H1 (cell line): ENCODE results near the gene PRPF31. TPM values are rescaled to one million over a fixed set of nuclear protein-coding genes. Genes with fewer than 3 reads are reported as not detected.

ENCODE experiments used
- CTCF ChIA-PET: fragments of 300-600 bp; sonication (Branson Sonifier 250); formaldehyde crosslinking; loops from one replicate; lab custom pipeline; 2021; ENCODE audit not compliant: partially characterized antibody; lab: Charles Lee
- POLR2A ChIA-PET: fragments of 300-600 bp; sonication (Branson Sonifier 250); formaldehyde crosslinking; loops from one replicate; lab custom pipeline; 2021; ENCODE audit warnings: inconsistent platforms; ENCODE audit not compliant: partially characterized antibody; lab: Charles Lee
- DNase-seq, 2 experiments: peaks; one replicate each; pipeline versions ENCODE4 v3.0.0 to v3.0.0-alpha.2; 2010 to 2022; ENCODE audit warnings: low spot score in 2 of 2, low read depth in 1 of 2, mixed read lengths in 1 of 2
- FAIRE-seq: peaks from 2 replicates; lab custom pipeline; 2011; peaks lifted over from hg19 to GRCh38; lab: Jason Lieb, UNC
- H2AFZ ChIP-seq: 2 replicates; pipeline ENCODE4 v1.8.1; 2012; ENCODE audit warnings: low read length, inconsistent platforms
- H2AK5ac ChIP-seq: 2 replicates; pipeline ENCODE4 v1.6.1; 2013; ENCODE audit warnings: low read depth, low read length
- H2BK120ac ChIP-seq: replicated peaks from 2 replicates; pipeline ENCODE3; 2013; ENCODE audit warnings: low read depth, low read length, inconsistent platforms
- H2BK12ac ChIP-seq: 2 replicates; pipeline ENCODE4 v1.6.1; 2013; ENCODE audit warnings: low read depth, low read length
- H2BK15ac ChIP-seq: 2 replicates; pipeline ENCODE4 v1.6.1; 2013; ENCODE audit warnings: low read length
- H2BK20ac ChIP-seq: 2 replicates; pipeline ENCODE4 v1.6.1; 2013; ENCODE audit warnings: low read length
- H2BK5ac ChIP-seq: 2 replicates; pipeline ENCODE4 v1.6.1; 2013; ENCODE audit warnings: low read depth, low read length
- H3K14ac ChIP-seq: 2 replicates; pipeline ENCODE4 v1.6.1; 2013; ENCODE audit warnings: inconsistent platforms; ENCODE audit not compliant: insufficient read length
- H3K18ac ChIP-seq: 2 replicates; pipeline ENCODE4 v1.6.1; 2013; ENCODE audit warnings: low read length; ENCODE audit errors: extremely low read depth
- H3K23ac ChIP-seq: 2 replicates; pipeline ENCODE4 v1.6.1; 2013; ENCODE audit warnings: inconsistent platforms; ENCODE audit not compliant: insufficient read length
- H3K23me2 ChIP-seq: 2 replicates; pipeline ENCODE4 v1.6.1; 2013; ENCODE audit warnings: low read depth, low read length
- H3K27ac ChIP-seq: 2 replicates; pipeline ENCODE4 v1.6.1; 2011; ENCODE audit warnings: low read depth, low read length, inconsistent platforms
- H3K27me3 ChIP-seq, 4 experiments: replicated peaks in 1 of 4; 1 replicate in 1 of 4; 2 replicates in 3 of 4; pipeline versions ENCODE4 v1.6.1 to v1.8.1; 2011 to 2013; ENCODE audit warnings: low read length in 3 of 4, mild to moderate bottlenecking in 3 of 4, inconsistent platforms in 2 of 4, mixed read lengths in 2 of 4, moderate library complexity in 1 of 4; ENCODE audit not compliant: control insufficient read depth in 3 of 4, insufficient read depth in 3 of 4; ENCODE audit errors: extremely low read depth in 1 of 4
- H3K36me3 ChIP-seq, 4 experiments: 2 replicates each; pipeline versions ENCODE4 v1.6.1 to v1.8.1; 2011 to 2013; ENCODE audit warnings: mild to moderate bottlenecking in 4 of 4, low read length in 3 of 4, moderate library complexity in 2 of 4, control low read depth in 1 of 4, inconsistent platforms in 1 of 4; ENCODE audit not compliant: insufficient read depth in 4 of 4, control insufficient read depth in 2 of 4
- H3K4ac ChIP-seq: replicated peaks from 2 replicates; pipeline ENCODE3; 2013; ENCODE audit warnings: low read length, low read depth, mixed read lengths, inconsistent platforms; ENCODE audit not compliant: insufficient read length
- H3K4me1 ChIP-seq, 4 experiments: replicated peaks in 1 of 4; 1 replicate in 1 of 4; 2 replicates in 3 of 4; pipeline versions ENCODE4 v1.6.1 to v1.8.1; 2011 to 2013; ENCODE audit warnings: low read length in 3 of 4, inconsistent platforms in 2 of 4, mixed read lengths in 1 of 4; ENCODE audit not compliant: insufficient read depth in 4 of 4, control insufficient read depth in 3 of 4
- H3K4me2 ChIP-seq, 2 experiments: 2 replicates each; pipeline versions ENCODE4 v1.6.1 to v1.8.1; 2011 to 2013; ENCODE audit warnings: low read depth in 2 of 2, low read length in 2 of 2, control low read depth in 1 of 2, inconsistent platforms in 1 of 2, mild to moderate bottlenecking in 1 of 2; ENCODE audit not compliant: insufficient read depth in 1 of 2
- H3K4me3 ChIP-seq, 4 experiments: fragments of 200-600, 300-600 bp in 1 of 4; sonication (generic), shearing (Covaris generic), sonication (Bioruptor Twin) in 1 of 4; 2 replicates each; pipeline versions ENCODE4 v1.5.1 to v1.8.1; 2011 to 2016; ENCODE audit warnings: low read length in 4 of 4, low read depth in 3 of 4, control low read depth in 2 of 4, inconsistent platforms in 2 of 4, mild to moderate bottlenecking in 2 of 4, mixed read lengths in 1 of 4, moderate library complexity in 1 of 4; ENCODE audit not compliant: insufficient read depth in 2 of 4; ENCODE audit errors: extremely low read depth in 1 of 4
- H3K56ac ChIP-seq: replicated peaks from 2 replicates; pipeline ENCODE3; 2013; ENCODE audit warnings: low read depth, mild to moderate bottlenecking, mixed read lengths, low read length, inconsistent platforms; ENCODE audit not compliant: insufficient read length
- H3K79me1 ChIP-seq: 2 replicates; pipeline ENCODE4 v1.6.1; 2013; ENCODE audit warnings: low read depth, low read length, control low read depth
- H3K79me2 ChIP-seq, 2 experiments: 2 replicates each; pipeline versions ENCODE4 v1.6.1 to v1.8.1; 2012 to 2013; ENCODE audit warnings: low read length in 2 of 2, mild to moderate bottlenecking in 2 of 2, inconsistent platforms in 1 of 2; ENCODE audit not compliant: insufficient read depth in 2 of 2, control insufficient read depth in 1 of 2
- H3K9ac ChIP-seq, 4 experiments: replicated peaks in 1 of 4; 1 replicate in 1 of 4; 2 replicates in 3 of 4; pipeline versions ENCODE4 v1.6.1 to v1.8.1; 2011 to 2013; ENCODE audit warnings: low read depth in 3 of 4, low read length in 3 of 4, control low read depth in 2 of 4, mild to moderate bottlenecking in 2 of 4, moderate library complexity in 2 of 4, inconsistent platforms in 1 of 4; ENCODE audit errors: extremely low read depth in 1 of 4
- H3K9me3 ChIP-seq, 2 experiments: 2 replicates each; pipeline versions ENCODE4 v1.6.1 to v1.8.1; 2012 to 2013; ENCODE audit warnings: mild to moderate bottlenecking in 2 of 2, moderate library complexity in 2 of 2, control low read depth in 1 of 2, inconsistent platforms in 1 of 2, low read depth in 1 of 2, low read length in 1 of 2, mixed read lengths in 1 of 2; ENCODE audit not compliant: insufficient read depth in 2 of 2
- H4K20me1 ChIP-seq, 2 experiments: replicated peaks in 1 of 2; 2 replicates each; pipeline versions ENCODE3 to v1.8.1; 2011 to 2013; ENCODE audit warnings: inconsistent platforms in 2 of 2, low read length in 2 of 2, mild to moderate bottlenecking in 1 of 2; ENCODE audit not compliant: insufficient read depth in 2 of 2, control insufficient read depth in 1 of 2
- H4K5ac ChIP-seq: 2 replicates; pipeline ENCODE4 v1.6.1; 2013; ENCODE audit warnings: low read length, low read depth, mixed read lengths, inconsistent platforms; ENCODE audit not compliant: insufficient read length
- H4K8ac ChIP-seq: 2 replicates; pipeline ENCODE4 v1.8.0; 2013; ENCODE audit warnings: mild to moderate bottlenecking, moderate library complexity, low read length, inconsistent platforms; ENCODE audit not compliant: insufficient read depth; ENCODE audit errors: extremely low read depth
- H4K91ac ChIP-seq: replicated peaks from 2 replicates; pipeline ENCODE3; 2013; ENCODE audit warnings: low read length, mixed read lengths, inconsistent platforms; ENCODE audit not compliant: insufficient read length
- CTCF ChIP-seq, 3 experiments: IDR thresholded peaks; 1 replicate in 2 of 3; 2 replicates in 1 of 3; pipeline versions ENCODE4 v1.5.1 to v1.6.1; 2011; ENCODE audit warnings: low read length in 3 of 3, mild to moderate bottlenecking in 3 of 3, inconsistent platforms in 2 of 3, low read depth in 1 of 3, moderate library complexity in 1 of 3; ENCODE audit not compliant: insufficient read depth in 1 of 3; ENCODE audit errors: control extremely low read depth in 1 of 3
- MAX ChIP-seq: IDR thresholded peaks from 2 replicates; pipeline ENCODE4 v1.6.1; 2012; ENCODE audit warnings: inconsistent platforms
- PHF8 ChIP-seq: fragments of 200-600 bp; sonication (generic); conservative IDR thresholded peaks from 2 replicates; pipeline ENCODE4 v1.7.1; 2012; ENCODE audit warnings: low read depth, mild to moderate bottlenecking, inconsistent platforms, low read length, moderate library complexity
- WGBS, 2 experiments: shearing (Covaris generic) in 1 of 2; methylation state at CpG; one replicate each; pipeline versions ENCODE4 v1.1.6 to v1.1.7; 2013 to 2015; ENCODE audit warnings: low lambda C conversion rate in 2 of 2, mixed read lengths in 2 of 2, inconsistent platforms in 1 of 2, low coverage in 1 of 2, missing lambda C conversion rate in 1 of 2; ENCODE audit not compliant: insufficient replicate concordance in 2 of 2, insufficient coverage in 1 of 2, insufficient read length in 1 of 2; ENCODE audit errors: extremely low coverage in 1 of 2, missing lambda C conversion rate in 1 of 2; 5-methylcytosine and 5-hydroxymethylcytosine counted together
- polyA plus RNA-seq, 7 experiments: library from polyadenylated mRNA; depleted of rRNA in 3 of 7; stranded (reverse) in 5 of 7; unstranded in 2 of 7; fragments of >200 nt in 5 of 7; fragments of 200-250 nt in 2 of 7; gene quantifications; 1 replicate in 5 of 7; 2 replicates in 1 of 7; 4 replicates in 1 of 7; pipeline versions ENCODE4 v1.2.1 to v1.2.3, GENCODE V29; 2011 to 2013; ENCODE audit warnings: missing spikeins in 2 of 7, mixed read lengths in 2 of 7
- total RNA-seq: library from RNA; stranded (reverse); fragmentation: NEBNext Ultra II Directional; extraction: Animal tissue kit (Norgen Biotek cat#: 25700); gene quantifications from 2 replicates; pipeline ENCODE4 v1.2.1, GENCODE V29; 2021

PRPF31 gene
- total and polyA plus RNA-seq, 2 of the 8 experiments (the other 6 are each of a cell fraction or from before 2014, with no cell fraction given) = 51.1 to 97.4 TPM

GRCh38 chr19:54160854-54161253 is 45.3 kb downstream of the PRPF31 start:
- Histone ChIP-seq H3K18ac (no peak overlapping the region), H2AK5ac (no peak overlapping the region), H3K4me3 (peak overlapping the region; percentile 56 to 90 (median 84); a peak in 6 of 8 replicates), H3K27me3 (peaks cover 0 to 10% (median 4%) of the 10 kb centered on the region in 4 experiments; a peak in 4 of 7 replicates), H3K4ac (no peak overlapping the region), H3K79me1 (peaks cover 10% of the 10 kb centered on the region), H3K23me2 (peaks cover 20% of the 10 kb centered on the region), H3K23ac (no peak overlapping the region), H3K4me2 (peak overlapping the region; percentile 87 to 100), H2BK12ac (no peak overlapping the region), H3K79me2 (no peaks in the 10 kb centered on the region), H3K27ac (no peak overlapping the region), H2BK20ac (no peak overlapping the region), H4K8ac (no peak overlapping the region), H2BK15ac (peak overlapping the region; percentile 97; the same call in 1 of the 2 replicates), H3K4me1 (peaks cover 0 to 24% (median 11%) of the 10 kb centered on the region in 4 experiments; a peak in 6 of 7 replicates), H3K14ac (no peak overlapping the region)
- 75% methylated on average over 13 of the region's 13 CpGs; no CpG with 5 or more reads in 1 of the 2 experiments for WGBS, 2 experiments
- CTCF ChIA-PET = interaction anchor here (0.8 to 2.1 kb wide), 2 partner anchors 10 to 13 kb away, joined by 4 to 8 read pairs; partner anchors contain the start of gene TMC4
- FAIRE-seq (no peak), DNase-seq (no peak)
- no peak for TF ChIP-seq PHF8
- TF ChIP-seq CTCF (IDR thresholded peaks at IDR 0.05; ENCODE audit: control extremely low read depth in 1 of 3, insufficient read depth in 1 of 3, low read depth in 1 of 3, low read length in 3 of 3) = no peak
- no peak for TF ChIP-seq MAX
- TF ChIP-seq, all 59 proteins: peak for 0
- H4K20me1 ChIP-seq = peaks cover 0 to 18% of the 10 kb centered on the region in 2 experiments
- H2BK5ac ChIP-seq = 0 out of 2 replicates have a peak overlapping the region, but pooled peaks have one; percentile 21
- no peaks in the 10 kb centered on the region for H3K9me3 ChIP-seq
- H3K36me3 ChIP-seq = peaks cover under 1 to 11% (median 7%) of the 10 kb centered on the region in 4 experiments; a peak in 6 of 8 replicates
- no peak overlapping the region for H2AFZ ChIP-seq
- no peak overlapping the region for H3K56ac ChIP-seq
- H4K5ac ChIP-seq = no peak overlapping the region
- no peak overlapping the region for H2BK120ac ChIP-seq
- POLR2A ChIA-PET = interaction anchor here (0.6 to 14.8 kb wide), 8 partner anchors 11 to 181 kb away, joined by 3 to 348 read pairs (median 8); partner anchors contain the start of genes CNOT3, MBOAT7, PRPF31 and RPS9
- peak overlapping the region in 1 of 4 experiments; percentile 78; a peak in 2 of 7 replicates for H3K9ac ChIP-seq
- H4K91ac ChIP-seq = no peak overlapping the region
